Measurements from ENCODE around the gene PILRA.
A peak's percentile ranks its signal among the peaks of the same experiment; 100 is the strongest.

Gene PILRA

DNA sequence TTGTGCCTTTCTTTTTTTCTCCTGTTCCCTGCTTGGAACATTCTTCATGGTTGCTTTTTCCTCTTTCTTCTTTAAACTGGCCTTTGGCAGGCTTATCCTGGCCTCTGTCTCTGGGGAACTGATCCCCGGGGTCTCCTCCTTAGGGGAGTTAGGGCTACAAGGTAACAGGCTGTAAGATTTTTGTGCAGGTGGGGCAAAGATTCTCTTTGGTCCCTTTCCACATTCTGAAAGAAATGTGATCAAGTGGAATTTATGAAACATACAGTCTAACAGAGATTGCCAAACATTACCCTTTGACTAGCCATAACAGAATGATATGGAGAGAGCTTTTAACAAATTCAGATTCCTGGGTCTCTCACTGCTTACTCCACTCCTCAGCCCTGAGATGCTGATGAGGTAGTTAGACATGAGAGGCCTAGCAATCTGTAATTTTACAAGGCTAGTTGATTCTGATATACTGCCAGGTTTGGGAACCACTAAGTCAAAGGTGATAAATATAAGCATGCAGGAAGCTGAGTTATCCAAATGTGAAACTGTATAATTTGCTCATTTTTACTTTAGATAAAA lies 46.5 kb downstream of the PILRA start:
- Histone ChIP-seq H3K36me3 (ENCODE audit: control insufficient read depth in 1 of 2, insufficient read depth in 2 of 2, low read length in 2 of 2) (no peaks in the 10 kb centered on the region), H3K4me3 (ENCODE audit: low read depth in 1 of 2, low read length in 2 of 2) (no peak overlapping the region), H3K4me1 (ENCODE audit: control insufficient read depth in 1 of 2, insufficient read depth in 2 of 2, low read length in 2 of 2) (no peaks in the 10 kb centered on the region), H3K27ac (ENCODE audit: low read length) (no peak overlapping the region), H3K27me3 (ENCODE audit: low read depth, low read length) (no peaks in the 10 kb centered on the region), H3K9me3 (ENCODE audit: control insufficient read depth in 1 of 2, low read length in 2 of 2) (no peaks in the 10 kb centered on the region)

DNA sequence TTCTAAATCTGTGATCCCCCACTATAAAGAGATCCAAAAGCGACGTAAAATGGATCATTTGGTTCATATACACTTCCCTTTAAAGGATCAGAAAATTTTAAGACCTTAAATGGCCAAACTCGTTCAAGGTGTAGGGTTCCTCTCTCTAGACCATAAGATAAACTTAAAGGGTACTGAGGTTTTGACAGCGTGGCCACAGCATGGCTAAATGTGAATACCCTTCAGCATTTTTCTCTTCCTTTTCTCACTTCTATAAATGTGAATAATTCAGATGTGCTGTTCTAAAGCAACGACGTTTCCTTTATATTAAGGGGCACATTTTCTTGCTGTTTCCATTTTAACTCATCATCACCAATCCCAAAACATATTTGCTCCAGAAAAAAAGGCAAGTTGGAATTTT lies 50.0 kb downstream of the PILRA start:
- H3K4me3 ChIP-seq (ENCODE audit: low read depth in 1 of 2, low read length in 2 of 2), result no peak overlapping the region
- peaks cover 0 to 5% of the 10 kb centered on the region in 2 donors for H3K4me1 ChIP-seq (ENCODE audit: control insufficient read depth in 1 of 2, insufficient read depth in 2 of 2, low read length in 2 of 2)
- no peaks in the 10 kb centered on the region for H3K27me3 ChIP-seq (ENCODE audit: low read depth, low read length)
- H3K9me3 ChIP-seq (ENCODE audit: control insufficient read depth in 1 of 2, low read length in 2 of 2), result no peaks in the 10 kb centered on the region
- peaks cover 0 to 1% of the 10 kb centered on the region in 2 donors for H3K36me3 ChIP-seq (ENCODE audit: control insufficient read depth in 1 of 2, insufficient read depth in 2 of 2, low read length in 2 of 2)
- H3K27ac ChIP-seq (ENCODE audit: low read length), result no peak overlapping the region

DNA sequence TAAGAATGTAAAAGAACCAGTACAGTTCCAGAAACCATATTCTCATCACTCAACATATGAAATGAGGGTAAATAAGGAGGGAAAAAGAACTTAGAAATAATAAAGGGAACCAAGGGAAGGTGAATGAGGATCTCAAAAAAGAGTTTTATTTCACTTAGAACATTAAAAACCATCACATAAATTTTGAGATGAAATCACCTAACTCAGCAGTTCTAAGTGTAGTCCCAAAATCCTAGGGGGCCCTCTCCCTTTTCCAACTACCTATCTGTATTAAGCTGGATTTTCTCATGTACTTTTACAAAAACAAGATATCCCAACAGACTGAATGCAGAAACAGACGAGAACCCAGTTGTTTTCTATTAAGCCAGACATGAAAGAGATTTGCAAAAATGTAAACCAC lies 52.1 kb downstream of the PILRA start:
- Histone ChIP-seq H3K4me1 (ENCODE audit: control insufficient read depth in 1 of 2, insufficient read depth in 2 of 2, low read length in 2 of 2) (peaks cover 0 to 6% of the 10 kb centered on the region in 2 donors), H3K27ac (ENCODE audit: low read length) (no peak overlapping the region), H3K27me3 (ENCODE audit: low read depth, low read length) (no peaks in the 10 kb centered on the region), H3K36me3 (ENCODE audit: control insufficient read depth in 1 of 2, insufficient read depth in 2 of 2, low read length in 2 of 2) (peaks cover 0 to 10% of the 10 kb centered on the region in 2 donors), H3K9me3 (ENCODE audit: control insufficient read depth in 1 of 2, low read length in 2 of 2) (no peaks in the 10 kb centered on the region), H3K4me3 (ENCODE audit: low read depth in 1 of 2, low read length in 2 of 2) (no peak overlapping the region)

DNA sequence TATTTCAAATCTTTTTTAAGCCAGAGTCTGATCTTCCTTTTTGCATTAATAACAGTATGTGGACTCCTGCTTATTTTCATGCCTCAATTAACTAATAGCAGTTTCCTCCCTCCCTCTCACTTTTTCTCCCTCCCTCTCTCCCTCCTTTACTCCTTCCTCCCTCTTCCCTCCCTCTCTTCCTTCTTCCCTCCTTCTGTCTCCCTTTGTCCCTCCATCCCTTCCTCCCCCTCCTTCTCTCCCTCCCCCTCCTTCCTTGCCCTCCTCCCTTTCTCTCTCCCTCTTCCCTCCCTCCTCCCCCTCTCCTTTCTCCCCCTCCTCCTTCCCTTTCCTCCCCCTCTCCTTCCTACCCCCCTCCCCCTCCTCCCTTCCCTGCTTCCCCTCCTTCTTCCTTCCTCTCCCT lies 53.2 kb downstream of the PILRA start:
- no peaks in the 10 kb centered on the region for H3K9me3 ChIP-seq (ENCODE audit: control insufficient read depth in 1 of 2, low read length in 2 of 2)
- peaks cover 0 to 18% of the 10 kb centered on the region in 2 donors for H3K4me1 ChIP-seq (ENCODE audit: control insufficient read depth in 1 of 2, insufficient read depth in 2 of 2, low read length in 2 of 2)
- no peak overlapping the region for H3K27ac ChIP-seq (ENCODE audit: low read length)
- no peaks in the 10 kb centered on the region for H3K27me3 ChIP-seq (ENCODE audit: low read depth, low read length)
- H3K36me3 ChIP-seq (ENCODE audit: control insufficient read depth in 1 of 2, insufficient read depth in 2 of 2, low read length in 2 of 2), result peaks cover 0 to 10% of the 10 kb centered on the region in 2 donors
- no peak overlapping the region for H3K4me3 ChIP-seq (ENCODE audit: low read depth in 1 of 2, low read length in 2 of 2)

DNA sequence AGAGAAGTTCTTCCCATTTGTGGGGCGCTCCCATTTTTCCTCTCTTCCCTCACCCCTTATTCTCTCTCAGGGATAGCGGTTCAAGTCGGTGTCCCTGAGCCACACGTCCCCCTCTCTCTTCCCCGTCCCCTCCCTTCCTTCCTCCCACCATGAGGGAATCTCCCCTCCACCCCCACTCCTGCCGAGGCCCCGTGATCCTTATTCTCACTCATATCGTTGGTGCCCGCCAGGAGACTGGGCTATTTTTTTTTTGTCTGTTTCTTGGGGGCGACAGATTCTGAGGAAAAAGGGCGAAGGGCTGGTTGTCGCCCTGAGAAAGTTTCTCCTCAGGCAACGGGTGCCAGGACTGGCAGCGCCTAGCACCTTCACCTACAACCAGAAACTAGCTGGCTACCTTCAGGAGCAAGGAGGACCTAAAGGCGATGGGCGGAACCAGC lies 54.5 kb downstream of the PILRA start:
- Histone ChIP-seq H3K4me3 (ENCODE audit: low read depth in 1 of 2, low read length in 2 of 2) (peak overlapping the region; percentile 66 to 70), H3K36me3 (ENCODE audit: control insufficient read depth in 1 of 2, insufficient read depth in 2 of 2, low read length in 2 of 2) (peaks cover 9 to 10% of the 10 kb centered on the region in 2 donors), H3K4me1 (ENCODE audit: control insufficient read depth in 1 of 2, insufficient read depth in 2 of 2, low read length in 2 of 2) (peaks cover 0 to 30% of the 10 kb centered on the region in 2 donors), H3K27me3 (ENCODE audit: low read depth, low read length) (no peaks in the 10 kb centered on the region), H3K27ac (ENCODE audit: low read length) (no peak overlapping the region), H3K9me3 (ENCODE audit: control insufficient read depth in 1 of 2, low read length in 2 of 2) (no peaks in the 10 kb centered on the region)

DNA sequence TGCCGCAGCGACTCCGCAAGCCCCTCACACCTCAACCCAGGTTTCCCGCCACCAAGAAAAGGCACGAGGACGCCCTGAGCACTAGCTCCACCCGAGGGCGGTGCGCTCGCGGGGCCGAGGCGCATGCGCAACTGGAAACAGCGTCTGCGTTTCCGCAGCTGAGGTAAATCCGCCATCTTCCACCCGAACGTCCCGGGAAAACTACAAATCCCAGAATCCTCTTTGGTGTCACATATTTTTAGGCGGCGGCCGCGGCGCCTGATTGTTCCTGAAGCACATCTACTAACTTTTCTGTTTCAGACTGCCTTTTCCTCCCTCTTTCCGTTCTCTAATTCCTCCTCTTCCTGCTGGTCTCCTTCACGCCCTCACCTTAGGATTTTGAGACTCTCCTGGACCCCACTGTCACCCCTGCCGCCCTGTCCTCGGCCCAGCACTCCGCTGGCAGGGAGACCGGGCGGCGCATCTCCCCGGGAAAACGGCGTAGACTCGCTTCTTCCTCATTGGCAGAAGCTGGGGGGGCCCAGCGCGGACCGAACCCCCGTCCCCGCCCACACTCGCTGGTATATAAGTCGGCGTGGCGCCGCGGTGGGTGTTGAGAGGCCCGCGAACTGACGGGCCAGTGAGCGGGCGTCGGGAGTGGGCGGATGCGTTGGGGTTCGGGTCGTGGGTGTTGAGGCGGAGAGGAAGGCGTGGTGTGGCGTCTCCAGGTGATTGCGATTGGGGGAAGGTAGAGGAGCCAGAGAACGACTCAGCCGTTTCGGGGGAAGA lies 55.1 kb downstream of the PILRA start, which contains the start of gene ZCWPW1:
ZCWPW1 (minus strand) TSS at position 505 of the 768 bp plus-strand sequence. CDS start 8,054 bp downstream, outside the sequence.
- Histone ChIP-seq H3K27me3 (ENCODE audit: low read depth, low read length) (no peaks in the 10 kb centered on the region), H3K27ac (ENCODE audit: low read length) (peak within 1 kb of the TSS; percentile 99), H3K4me1 (ENCODE audit: control insufficient read depth in 1 of 2, insufficient read depth in 2 of 2, low read length in 2 of 2) (peaks cover 0 to 30% of the 10 kb centered on the region in 2 donors), H3K9me3 (ENCODE audit: control insufficient read depth in 1 of 2, low read length in 2 of 2) (no peaks in the 10 kb centered on the region), H3K4me3 (ENCODE audit: low read depth in 1 of 2, low read length in 2 of 2) (peak within 1 kb of the TSS; percentile 70 to 82), H3K36me3 (ENCODE audit: control insufficient read depth in 1 of 2, insufficient read depth in 2 of 2, low read length in 2 of 2) (peaks cover 12 to 15% of the 10 kb centered on the region in 2 donors)

DNA sequence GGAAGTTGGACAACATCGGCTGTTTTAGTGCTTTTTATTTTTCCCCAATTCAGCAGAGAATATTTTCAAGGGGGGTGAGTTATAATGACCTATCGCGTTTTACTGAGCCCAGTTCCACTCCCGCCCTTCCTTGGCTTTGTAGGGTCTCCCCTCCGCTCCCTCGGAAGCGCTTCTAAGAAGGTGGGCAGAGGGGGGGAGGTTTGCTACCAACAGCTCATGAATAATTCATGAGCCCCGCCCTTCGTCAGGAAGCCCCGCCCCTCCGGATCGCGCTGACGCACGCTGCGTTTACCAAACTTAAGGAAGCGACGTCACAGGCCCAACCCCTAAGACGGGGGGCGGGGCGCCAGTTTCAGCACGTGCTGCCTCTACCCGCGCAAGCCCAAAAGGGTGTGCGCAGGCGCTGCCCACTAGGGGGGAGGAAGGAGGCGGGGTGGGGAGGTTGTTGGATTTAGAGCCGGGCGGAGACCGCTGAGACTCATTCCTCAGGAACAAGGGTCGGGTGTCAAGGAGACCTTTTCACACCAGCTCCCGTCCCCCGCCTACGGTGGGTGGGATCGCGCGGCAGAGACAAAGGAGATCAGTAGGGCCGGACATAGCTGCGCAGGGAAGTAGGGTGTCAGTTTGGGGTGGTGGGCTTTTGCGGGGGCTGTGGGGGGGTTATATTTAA lies 55.8 kb downstream of the PILRA start:
- peak overlapping the region; percentile 70 to 82 for H3K4me3 ChIP-seq (ENCODE audit: low read depth in 1 of 2, low read length in 2 of 2)
- no peaks in the 10 kb centered on the region for H3K27me3 ChIP-seq (ENCODE audit: low read depth, low read length)
- peaks cover 17 to 22% of the 10 kb centered on the region in 2 donors for H3K36me3 ChIP-seq (ENCODE audit: control insufficient read depth in 1 of 2, insufficient read depth in 2 of 2, low read length in 2 of 2)
- H3K4me1 ChIP-seq (ENCODE audit: control insufficient read depth in 1 of 2, insufficient read depth in 2 of 2, low read length in 2 of 2), result peaks cover 0 to 30% of the 10 kb centered on the region in 2 donors
- no peaks in the 10 kb centered on the region for H3K9me3 ChIP-seq (ENCODE audit: control insufficient read depth in 1 of 2, low read length in 2 of 2)
- peak overlapping the region; percentile 99 for H3K27ac ChIP-seq (ENCODE audit: low read length)

DNA sequence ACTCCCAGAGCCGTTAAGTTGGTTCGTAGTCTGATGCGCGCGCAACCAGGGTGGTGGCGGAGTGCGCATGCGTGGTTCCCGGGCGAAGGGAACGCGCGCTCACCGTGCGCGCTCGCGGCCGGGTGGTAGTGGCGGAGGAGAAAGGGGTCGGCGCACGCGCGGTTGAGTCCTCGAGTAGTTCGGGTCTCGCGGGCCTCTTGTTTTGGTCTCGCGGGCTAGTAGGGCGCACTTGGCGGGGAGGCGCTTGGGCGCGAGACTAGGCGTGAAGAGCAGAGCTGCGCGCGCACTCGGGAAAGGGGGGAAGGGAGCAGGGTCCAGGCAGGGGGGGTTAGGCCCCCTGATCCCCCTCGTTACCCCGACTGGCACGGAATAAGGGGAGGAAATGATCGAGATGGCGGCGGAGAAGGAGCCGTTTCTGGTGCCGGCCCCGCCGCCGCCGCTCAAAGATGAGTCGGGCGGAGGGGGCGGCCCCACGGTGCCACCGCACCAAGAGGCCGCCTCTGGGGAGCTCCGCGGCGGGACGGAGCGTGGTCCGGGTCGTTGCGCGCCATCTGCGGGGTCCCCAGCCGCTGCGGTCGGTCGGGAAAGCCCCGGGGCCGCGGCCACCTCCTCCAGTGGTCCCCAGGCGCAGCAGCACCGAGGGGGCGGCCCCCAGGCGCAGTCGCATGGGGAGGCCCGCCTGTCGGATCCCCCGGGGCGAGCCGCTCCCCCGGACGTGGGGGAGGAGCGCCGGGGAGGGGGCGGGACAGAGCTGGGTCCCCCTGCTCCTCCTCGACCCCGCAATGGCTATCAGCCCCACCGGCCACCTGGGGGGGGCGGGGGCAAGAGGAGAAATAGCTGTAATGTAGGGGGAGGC lies 56.6 kb downstream of the PILRA start, which contains the start of gene MEPCE:
MEPCE (plus strand) TSS at position 195 of the 856 bp plus-strand sequence; CDS start at position 383, 188 bp downstream.
- H3K27me3 ChIP-seq (ENCODE audit: low read depth, low read length), result no peaks in the 10 kb centered on the region
- H3K36me3 ChIP-seq (ENCODE audit: control insufficient read depth in 1 of 2, insufficient read depth in 2 of 2, low read length in 2 of 2), result peaks cover 24 to 27% of the 10 kb centered on the region in 2 donors
- H3K4me3 ChIP-seq (ENCODE audit: low read depth in 1 of 2, low read length in 2 of 2), result peak within 1 kb of the TSS; percentile 70 to 82
- H3K9me3 ChIP-seq (ENCODE audit: control insufficient read depth in 1 of 2, low read length in 2 of 2), result no peaks in the 10 kb centered on the region
- peaks cover 0 to 35% of the 10 kb centered on the region in 2 donors for H3K4me1 ChIP-seq (ENCODE audit: control insufficient read depth in 1 of 2, insufficient read depth in 2 of 2, low read length in 2 of 2)
- H3K27ac ChIP-seq (ENCODE audit: low read length), result peak within 1 kb of the TSS; percentile 99

DNA sequence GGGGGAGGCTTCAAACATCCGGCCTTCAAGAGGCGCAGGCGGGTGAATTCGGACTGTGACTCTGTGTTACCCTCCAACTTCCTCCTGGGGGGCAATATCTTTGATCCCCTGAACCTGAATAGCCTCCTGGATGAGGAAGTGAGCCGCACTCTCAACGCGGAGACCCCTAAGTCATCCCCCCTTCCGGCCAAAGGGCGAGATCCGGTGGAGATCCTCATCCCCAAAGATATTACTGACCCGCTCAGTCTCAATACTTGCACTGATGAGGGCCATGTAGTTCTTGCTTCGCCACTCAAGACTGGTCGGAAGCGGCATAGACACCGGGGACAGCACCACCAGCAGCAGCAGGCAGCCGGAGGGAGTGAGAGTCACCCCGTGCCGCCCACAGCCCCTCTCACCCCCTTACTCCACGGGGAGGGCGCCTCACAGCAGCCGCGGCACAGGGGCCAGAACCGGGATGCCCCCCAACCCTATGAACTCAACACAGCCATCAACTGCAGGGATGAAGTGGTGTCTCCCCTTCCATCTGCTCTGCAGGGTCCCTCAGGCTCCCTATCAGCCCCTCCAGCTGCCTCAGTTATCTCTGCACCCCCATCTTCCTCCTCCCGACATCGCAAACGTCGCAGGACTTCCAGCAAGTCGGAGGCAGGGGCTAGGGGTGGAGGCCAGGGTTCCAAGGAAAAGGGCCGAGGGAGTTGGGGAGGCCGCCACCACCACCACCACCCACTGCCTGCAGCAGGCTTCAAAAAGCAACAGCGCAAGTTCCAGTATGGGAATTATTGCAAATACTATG lies 57.4 kb downstream of the PILRA start:
- H3K9me3 ChIP-seq (ENCODE audit: control insufficient read depth in 1 of 2, low read length in 2 of 2), result no peaks in the 10 kb centered on the region
- H3K4me3 ChIP-seq (ENCODE audit: low read depth in 1 of 2, low read length in 2 of 2), result peak overlapping the region; percentile 64 to 82
- H3K27ac ChIP-seq (ENCODE audit: low read length), result peak overlapping the region; percentile 73
- peaks cover 26 to 28% of the 10 kb centered on the region in 2 donors for H3K36me3 ChIP-seq (ENCODE audit: control insufficient read depth in 1 of 2, insufficient read depth in 2 of 2, low read length in 2 of 2)
- peaks cover 0 to 43% of the 10 kb centered on the region in 2 donors for H3K4me1 ChIP-seq (ENCODE audit: control insufficient read depth in 1 of 2, insufficient read depth in 2 of 2, low read length in 2 of 2)
- H3K27me3 ChIP-seq (ENCODE audit: low read depth, low read length), result no peaks in the 10 kb centered on the region

DNA sequence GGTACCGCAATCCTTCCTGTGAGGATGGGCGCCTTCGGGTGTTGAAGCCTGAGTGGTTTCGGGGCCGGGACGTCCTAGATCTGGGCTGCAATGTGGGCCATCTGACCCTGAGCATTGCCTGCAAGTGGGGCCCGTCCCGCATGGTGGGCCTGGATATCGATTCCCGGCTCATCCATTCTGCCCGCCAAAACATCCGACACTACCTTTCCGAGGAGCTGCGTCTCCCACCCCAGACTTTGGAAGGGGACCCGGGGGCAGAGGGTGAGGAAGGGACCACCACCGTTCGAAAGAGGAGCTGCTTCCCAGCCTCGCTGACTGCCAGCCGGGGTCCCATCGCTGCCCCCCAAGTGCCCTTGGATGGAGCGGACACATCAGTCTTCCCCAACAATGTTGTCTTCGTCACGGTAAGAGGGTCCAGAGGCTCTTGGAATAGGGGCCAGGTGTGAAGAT lies 58.0 kb downstream of the PILRA start:
- Histone ChIP-seq H3K4me1 (ENCODE audit: control insufficient read depth in 1 of 2, insufficient read depth in 2 of 2, low read length in 2 of 2) (peaks cover 0 to 44% of the 10 kb centered on the region in 2 donors), H3K27me3 (ENCODE audit: low read depth, low read length) (no peaks in the 10 kb centered on the region), H3K27ac (ENCODE audit: low read length) (peak overlapping the region; percentile 19), H3K4me3 (ENCODE audit: low read depth in 1 of 2, low read length in 2 of 2) (peak overlapping the region in 1 of 2 donors; percentile 82), H3K9me3 (ENCODE audit: control insufficient read depth in 1 of 2, low read length in 2 of 2) (no peaks in the 10 kb centered on the region), H3K36me3 (ENCODE audit: control insufficient read depth in 1 of 2, insufficient read depth in 2 of 2, low read length in 2 of 2) (peaks cover 26 to 28% of the 10 kb centered on the region in 2 donors)

Data from muscle layer of duodenum (tissue), 2 donors.